ENCODE measurements around the gene MBLAC1.

Gene MBLAC1

DNA sequence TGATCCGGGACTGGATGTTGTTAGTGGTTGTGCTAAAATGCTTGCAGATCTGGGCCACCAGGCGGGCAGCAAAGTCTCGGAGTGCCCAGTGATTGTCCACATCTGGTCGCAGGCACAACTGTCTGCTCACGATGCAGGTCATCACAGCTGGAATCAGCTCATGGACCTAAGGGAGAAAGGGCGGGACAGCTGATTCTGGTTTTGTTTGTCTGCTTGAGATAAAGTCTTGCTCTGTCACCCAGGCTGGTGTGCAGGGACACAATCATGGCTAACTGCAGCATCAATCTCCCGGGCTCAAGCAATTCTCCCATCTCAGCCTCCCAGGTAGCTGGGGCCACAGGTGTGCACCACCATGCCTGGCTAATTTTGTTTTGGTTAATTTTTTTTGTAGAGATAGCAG, 15.6 kb upstream of the MBLAC1 start:
- no peak overlapping the region for H3K4me3 ChIP-seq (ENCODE audit: low read depth, low read length)
- H3K9ac ChIP-seq (ENCODE audit: low read length) = peak overlapping the region; percentile 37
- no peak overlapping the region for H3K27ac ChIP-seq (ENCODE audit: low read depth, low read length)
- H3K4me1 ChIP-seq (ENCODE audit: control insufficient read depth, insufficient read depth, low read length) = no peaks in the 10 kb centered on the region
- H3K27me3 ChIP-seq (ENCODE audit: control insufficient read depth, insufficient read depth, low read length) = no peaks in the 10 kb centered on the region
- H3K36me3 ChIP-seq (ENCODE audit: control insufficient read depth, insufficient read depth, low read length) = peaks cover 77% of the 10 kb centered on the region
- no peaks in the 10 kb centered on the region for H3K9me3 ChIP-seq (ENCODE audit: control insufficient read depth, insufficient read depth, low read depth, low read length)

DNA sequence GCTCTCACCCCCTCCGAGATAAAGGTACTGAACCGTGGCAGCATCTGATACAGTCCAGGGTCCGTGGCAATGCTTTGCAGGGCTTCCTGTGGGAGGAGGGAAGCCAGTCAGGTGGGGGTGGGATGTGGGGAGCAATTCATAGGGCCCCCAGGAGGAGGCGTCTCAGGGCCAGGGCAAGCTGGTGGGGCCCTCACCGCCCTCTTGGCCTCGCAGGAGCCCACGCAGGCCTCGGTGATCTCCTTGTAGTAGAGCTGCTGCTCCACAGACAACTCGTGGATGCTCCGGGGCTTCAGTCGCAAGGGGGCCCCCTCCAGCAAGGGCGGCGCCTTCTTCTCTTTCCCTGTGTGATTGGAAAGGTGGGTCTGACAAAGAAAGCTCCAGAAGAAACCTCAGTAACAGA, 14.9 kb upstream of the MBLAC1 start:
- peaks cover 70% of the 10 kb centered on the region for H3K36me3 ChIP-seq (ENCODE audit: control insufficient read depth, insufficient read depth, low read length)
- H3K27ac ChIP-seq (ENCODE audit: low read depth, low read length) = no peak overlapping the region
- no peak overlapping the region for H3K4me3 ChIP-seq (ENCODE audit: low read depth, low read length)
- no peak overlapping the region for H3K9ac ChIP-seq (ENCODE audit: low read length)
- no peaks in the 10 kb centered on the region for H3K27me3 ChIP-seq (ENCODE audit: control insufficient read depth, insufficient read depth, low read length)
- no peaks in the 10 kb centered on the region for H3K9me3 ChIP-seq (ENCODE audit: control insufficient read depth, insufficient read depth, low read depth, low read length)
- no peaks in the 10 kb centered on the region for H3K4me1 ChIP-seq (ENCODE audit: control insufficient read depth, insufficient read depth, low read length)

DNA sequence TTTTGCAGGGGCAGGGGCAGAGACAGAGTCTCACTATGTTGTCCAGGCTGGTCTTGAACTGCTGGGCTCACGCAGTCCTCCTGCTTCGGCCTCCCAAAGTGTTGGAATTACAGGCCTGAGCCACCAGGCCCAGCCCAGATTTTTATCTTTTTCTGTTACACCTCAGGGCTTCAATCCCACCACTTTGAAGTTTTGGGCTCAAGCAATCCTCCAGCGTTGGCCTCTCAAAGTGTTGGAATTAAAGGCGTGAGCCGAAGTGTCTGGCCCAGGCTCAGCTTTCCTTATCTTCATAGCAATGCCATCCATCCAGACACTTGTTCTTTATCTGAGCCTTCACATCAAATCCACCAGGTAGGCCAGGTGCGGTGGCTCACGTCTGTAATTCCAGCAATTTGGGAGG, 11.7 kb upstream of the MBLAC1 start:
- H3K27me3 ChIP-seq (ENCODE audit: control insufficient read depth, insufficient read depth, low read length) = no peaks in the 10 kb centered on the region
- no peak overlapping the region for H3K4me3 ChIP-seq (ENCODE audit: low read depth, low read length)
- peaks cover 41% of the 10 kb centered on the region for H3K36me3 ChIP-seq (ENCODE audit: control insufficient read depth, insufficient read depth, low read length)
- H3K27ac ChIP-seq (ENCODE audit: low read depth, low read length) = no peak overlapping the region
- no peak overlapping the region for H3K9ac ChIP-seq (ENCODE audit: low read length)
- no peaks in the 10 kb centered on the region for H3K4me1 ChIP-seq (ENCODE audit: control insufficient read depth, insufficient read depth, low read length)
- no peaks in the 10 kb centered on the region for H3K9me3 ChIP-seq (ENCODE audit: control insufficient read depth, insufficient read depth, low read depth, low read length)

DNA sequence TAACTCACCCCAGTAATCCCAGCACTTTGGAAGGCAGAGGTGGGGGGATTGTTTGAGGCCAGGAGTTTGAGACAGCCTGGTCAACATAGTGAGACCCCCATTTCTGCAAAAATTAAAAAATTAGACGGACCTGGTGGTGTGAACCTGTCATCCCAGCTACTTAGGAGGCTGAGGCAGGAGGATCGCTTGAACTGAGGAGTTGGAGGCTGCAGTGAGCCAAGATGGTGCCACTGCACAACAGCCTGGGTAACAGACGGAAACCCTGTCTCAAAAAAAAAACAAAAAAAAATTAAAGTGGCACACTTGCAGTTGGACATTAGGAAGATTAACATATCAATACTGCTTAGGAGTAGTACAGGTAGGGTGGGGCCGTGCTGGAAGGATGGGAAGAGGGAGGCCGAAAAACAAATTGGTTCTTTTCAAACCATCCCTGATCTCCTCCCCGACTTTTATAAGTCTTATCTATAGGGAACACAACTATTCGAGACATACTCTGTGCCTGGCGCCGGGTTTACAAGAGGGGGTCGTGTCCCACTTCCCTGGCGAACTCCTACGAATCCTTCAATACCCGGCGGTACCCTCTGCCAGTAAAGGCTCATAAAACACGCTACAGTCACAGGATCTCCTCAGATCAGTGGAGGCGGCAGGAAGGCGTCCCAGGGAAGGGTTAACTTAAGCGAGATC, 8.2 kb upstream of the MBLAC1 start:
- peak overlapping the region; percentile 82 for H3K4me3 ChIP-seq (ENCODE audit: low read depth, low read length)
- H3K27ac ChIP-seq (ENCODE audit: low read depth, low read length) = peak overlapping the region; percentile 98; the same call in 1 of the 2 replicates
- peaks cover 10% of the 10 kb centered on the region for H3K4me1 ChIP-seq (ENCODE audit: control insufficient read depth, insufficient read depth, low read length)
- no peaks in the 10 kb centered on the region for H3K27me3 ChIP-seq (ENCODE audit: control insufficient read depth, insufficient read depth, low read length)
- peak overlapping the region; percentile 88 for H3K9ac ChIP-seq (ENCODE audit: low read length)
- H3K9me3 ChIP-seq (ENCODE audit: control insufficient read depth, insufficient read depth, low read depth, low read length) = no peaks in the 10 kb centered on the region
- H3K36me3 ChIP-seq (ENCODE audit: control insufficient read depth, insufficient read depth, low read length) = peaks cover 11% of the 10 kb centered on the region

DNA sequence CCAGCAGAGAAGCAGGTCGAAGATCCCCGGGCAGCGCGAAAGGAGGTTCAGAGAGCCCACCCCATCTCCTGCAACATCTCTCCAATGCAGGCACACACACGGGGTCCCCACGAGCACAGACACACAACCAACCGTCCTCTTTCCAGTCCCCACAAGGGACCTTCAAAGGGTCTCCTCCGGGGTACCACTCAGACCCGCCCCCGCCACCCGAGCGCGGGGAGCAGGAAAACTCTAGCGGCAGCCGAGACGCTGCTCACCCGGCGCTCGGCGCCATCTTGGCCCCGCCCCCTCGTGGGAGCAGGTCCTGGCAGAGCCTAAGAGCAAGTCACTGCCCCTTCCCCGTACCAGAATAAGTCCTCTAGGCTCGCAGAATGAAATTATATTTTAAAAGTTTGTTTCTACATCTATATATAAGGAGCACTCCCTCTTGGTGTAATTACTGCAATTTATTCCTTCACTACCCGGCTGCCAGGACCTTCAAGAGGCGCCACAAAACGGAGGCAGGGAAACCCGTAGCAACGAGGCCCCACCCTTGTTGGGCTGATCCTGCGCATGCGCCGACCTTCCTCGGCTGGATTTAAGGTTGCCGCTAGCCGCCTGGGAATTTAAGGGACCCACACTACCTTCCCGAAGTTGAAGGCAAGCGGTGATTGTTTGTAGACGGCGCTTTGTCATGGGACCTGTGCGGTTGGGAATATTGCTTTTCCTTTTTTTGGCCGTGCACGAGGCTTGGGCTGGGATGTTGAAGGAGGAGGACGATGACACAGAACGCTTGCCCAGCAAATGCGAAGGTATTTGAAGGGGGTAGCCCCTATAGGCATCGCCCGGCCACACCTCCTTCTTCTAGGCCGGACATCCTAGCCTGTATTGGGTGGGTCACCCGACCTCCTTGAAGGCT, 7.4 kb upstream of the MBLAC1 start, which contains the start of the genes CNPY4 and TAF6:
Gene CNPY4 (plus strand): TSS at position 563 of the 898 bp plus-strand sequence. CDS start 111 bp downstream, at position 674.
Gene TAF6 (minus strand): TSS at position 287 of the 898 bp plus-strand sequence. CDS start 5,149 bp downstream, outside the sequence.
- Histone ChIP-seq H3K4me1 (ENCODE audit: control insufficient read depth, insufficient read depth, low read length) (peaks cover 10% of the 10 kb centered on the region), H3K9me3 (ENCODE audit: control insufficient read depth, insufficient read depth, low read depth, low read length) (no peaks in the 10 kb centered on the region), H3K27ac (ENCODE audit: low read depth, low read length) (peak within 1 kb of the TSS; percentile 98), H3K9ac (ENCODE audit: low read length) (peak within 1 kb of the TSS; percentile 88), H3K27me3 (ENCODE audit: control insufficient read depth, insufficient read depth, low read length) (no peaks in the 10 kb centered on the region), H3K36me3 (ENCODE audit: control insufficient read depth, insufficient read depth, low read length) (0 out of 2 replicates have a peak, but pooled peaks cover 3% of the 10 kb centered on the region), H3K4me3 (ENCODE audit: low read depth, low read length) (peak within 1 kb of the TSS; percentile 82)

DNA sequence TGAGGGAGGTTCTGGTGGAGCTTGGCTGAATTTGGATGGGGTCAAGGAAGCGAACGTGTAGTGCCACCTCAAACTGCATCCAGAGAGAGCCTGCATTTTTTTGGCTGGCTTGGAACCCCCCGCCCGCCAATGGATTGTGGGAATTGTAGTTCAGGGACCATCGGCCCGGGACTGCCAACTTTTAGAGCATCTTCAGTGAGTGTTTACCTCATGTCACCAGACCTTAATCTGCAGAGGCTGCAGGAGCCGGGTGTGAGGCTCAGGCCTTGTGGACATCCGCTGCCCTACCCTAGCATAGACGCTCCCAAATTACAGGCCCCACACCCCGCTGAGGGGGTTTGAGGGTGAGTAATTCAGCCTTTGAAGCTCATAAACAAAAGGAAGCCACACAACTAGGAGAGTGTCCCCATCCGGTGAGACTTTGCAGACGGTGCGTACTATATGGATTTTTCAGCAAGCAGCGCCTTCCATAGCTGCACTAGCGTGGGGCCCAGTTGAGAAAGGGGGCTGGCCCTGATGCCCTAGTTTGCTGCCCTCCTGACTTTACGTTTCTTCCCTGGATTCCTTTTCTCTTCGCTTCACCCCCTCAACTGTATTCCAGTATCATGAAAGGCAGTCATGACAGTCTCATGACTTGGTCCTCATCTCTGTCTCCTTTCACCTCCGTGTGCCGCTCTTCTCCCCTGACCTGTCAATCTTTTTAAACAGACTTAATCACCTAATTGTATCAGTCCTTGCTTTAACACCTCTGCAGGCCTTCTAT, 6.6 kb upstream of the MBLAC1 start:
- Histone ChIP-seq H3K36me3 (ENCODE audit: control insufficient read depth, insufficient read depth, low read length) (0 out of 2 replicates have a peak, but pooled peaks cover 3% of the 10 kb centered on the region), H3K27ac (ENCODE audit: low read depth, low read length) (no peak overlapping the region), H3K27me3 (ENCODE audit: control insufficient read depth, insufficient read depth, low read length) (no peaks in the 10 kb centered on the region), H3K9ac (ENCODE audit: low read length) (peak overlapping the region; percentile 88), H3K4me1 (ENCODE audit: control insufficient read depth, insufficient read depth, low read length) (peaks cover 10% of the 10 kb centered on the region), H3K4me3 (ENCODE audit: low read depth, low read length) (peak overlapping the region; percentile 82), H3K9me3 (ENCODE audit: control insufficient read depth, insufficient read depth, low read depth, low read length) (no peaks in the 10 kb centered on the region)

DNA sequence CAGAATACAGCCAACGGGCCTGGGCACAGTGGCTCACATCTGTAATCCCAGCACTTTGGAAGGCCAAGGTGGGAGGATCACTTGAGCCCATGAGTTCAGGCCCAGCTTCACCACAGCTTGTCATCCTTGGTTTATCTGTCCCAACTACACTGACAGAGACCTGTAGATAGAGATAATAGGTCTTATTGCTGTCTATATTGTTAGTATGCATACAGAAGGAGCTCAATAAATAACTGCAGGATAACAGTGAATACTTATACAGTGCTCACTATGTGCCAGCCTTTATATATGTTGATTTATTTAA, 6.1 kb upstream of the MBLAC1 start:
- Histone ChIP-seq H3K9me3 (ENCODE audit: control insufficient read depth, insufficient read depth, low read depth, low read length) (no peaks in the 10 kb centered on the region), H3K27ac (ENCODE audit: low read depth, low read length) (no peak overlapping the region), H3K4me1 (ENCODE audit: control insufficient read depth, insufficient read depth, low read length) (peaks cover 10% of the 10 kb centered on the region), H3K9ac (ENCODE audit: low read length) (peak overlapping the region; percentile 88), H3K27me3 (ENCODE audit: control insufficient read depth, insufficient read depth, low read length) (no peaks in the 10 kb centered on the region), H3K36me3 (ENCODE audit: control insufficient read depth, insufficient read depth, low read length) (0 out of 2 replicates have a peak, but pooled peaks cover 3% of the 10 kb centered on the region), H3K4me3 (ENCODE audit: low read depth, low read length) (peak overlapping the region; percentile 82)

DNA sequence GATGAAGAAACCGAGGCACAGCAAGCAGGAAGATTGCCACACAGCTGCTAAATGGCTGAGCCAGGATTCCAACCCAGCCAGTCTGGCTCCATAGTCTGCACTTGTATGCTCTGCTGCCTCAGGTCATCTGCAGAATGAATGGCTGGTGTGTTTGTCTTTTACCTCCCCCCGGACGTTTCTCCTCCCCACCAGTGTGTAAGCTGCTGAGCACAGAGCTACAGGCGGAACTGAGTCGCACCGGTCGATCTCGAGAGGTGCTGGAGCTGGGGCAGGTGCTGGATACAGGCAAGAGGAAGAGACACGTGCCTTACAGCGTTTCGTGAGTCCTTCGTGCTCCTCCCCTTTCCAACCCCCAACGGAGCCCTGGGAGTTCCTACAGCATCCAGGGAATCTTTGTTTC, 4.7 kb upstream of the MBLAC1 start:
- Histone ChIP-seq H3K27me3 (ENCODE audit: control insufficient read depth, insufficient read depth, low read length) (no peaks in the 10 kb centered on the region), H3K9me3 (ENCODE audit: control insufficient read depth, insufficient read depth, low read depth, low read length) (no peaks in the 10 kb centered on the region), H3K27ac (ENCODE audit: low read depth, low read length) (no peak overlapping the region), H3K4me3 (ENCODE audit: low read depth, low read length) (no peak overlapping the region), H3K9ac (ENCODE audit: low read length) (no peak overlapping the region), H3K36me3 (ENCODE audit: control insufficient read depth, insufficient read depth, low read length) (no peaks in the 10 kb centered on the region), H3K4me1 (ENCODE audit: control insufficient read depth, insufficient read depth, low read length) (peaks cover 10% of the 10 kb centered on the region)

DNA sequence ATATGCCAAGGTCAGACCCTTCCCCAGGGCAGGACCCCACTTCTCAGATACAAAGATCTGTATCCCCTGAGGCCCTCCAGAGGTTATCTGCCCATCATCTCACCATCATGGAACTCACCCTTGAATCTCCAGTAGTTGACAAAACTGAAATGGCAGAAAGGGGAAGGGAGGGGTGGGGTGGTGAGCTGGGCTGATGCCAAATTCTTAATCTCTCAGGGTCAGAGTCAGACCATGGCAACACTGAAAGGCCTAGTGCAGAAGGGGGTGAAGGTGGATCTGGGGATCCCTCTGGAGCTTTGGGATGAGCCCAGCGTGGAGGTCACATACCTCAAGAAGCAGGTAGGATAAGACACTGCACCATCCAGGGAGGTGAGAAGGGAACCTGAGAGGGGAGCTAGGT, 4.2 kb upstream of the MBLAC1 start:
- no peaks in the 10 kb centered on the region for H3K36me3 ChIP-seq (ENCODE audit: control insufficient read depth, insufficient read depth, low read length)
- no peaks in the 10 kb centered on the region for H3K9me3 ChIP-seq (ENCODE audit: control insufficient read depth, insufficient read depth, low read depth, low read length)
- H3K9ac ChIP-seq (ENCODE audit: low read length) = no peak overlapping the region
- H3K4me3 ChIP-seq (ENCODE audit: low read depth, low read length) = no peak overlapping the region
- H3K4me1 ChIP-seq (ENCODE audit: control insufficient read depth, insufficient read depth, low read length) = peaks cover 10% of the 10 kb centered on the region
- H3K27me3 ChIP-seq (ENCODE audit: control insufficient read depth, insufficient read depth, low read length) = no peaks in the 10 kb centered on the region; the same call in 1 of the 2 replicates
- no peak overlapping the region for H3K27ac ChIP-seq (ENCODE audit: low read depth, low read length)

DNA sequence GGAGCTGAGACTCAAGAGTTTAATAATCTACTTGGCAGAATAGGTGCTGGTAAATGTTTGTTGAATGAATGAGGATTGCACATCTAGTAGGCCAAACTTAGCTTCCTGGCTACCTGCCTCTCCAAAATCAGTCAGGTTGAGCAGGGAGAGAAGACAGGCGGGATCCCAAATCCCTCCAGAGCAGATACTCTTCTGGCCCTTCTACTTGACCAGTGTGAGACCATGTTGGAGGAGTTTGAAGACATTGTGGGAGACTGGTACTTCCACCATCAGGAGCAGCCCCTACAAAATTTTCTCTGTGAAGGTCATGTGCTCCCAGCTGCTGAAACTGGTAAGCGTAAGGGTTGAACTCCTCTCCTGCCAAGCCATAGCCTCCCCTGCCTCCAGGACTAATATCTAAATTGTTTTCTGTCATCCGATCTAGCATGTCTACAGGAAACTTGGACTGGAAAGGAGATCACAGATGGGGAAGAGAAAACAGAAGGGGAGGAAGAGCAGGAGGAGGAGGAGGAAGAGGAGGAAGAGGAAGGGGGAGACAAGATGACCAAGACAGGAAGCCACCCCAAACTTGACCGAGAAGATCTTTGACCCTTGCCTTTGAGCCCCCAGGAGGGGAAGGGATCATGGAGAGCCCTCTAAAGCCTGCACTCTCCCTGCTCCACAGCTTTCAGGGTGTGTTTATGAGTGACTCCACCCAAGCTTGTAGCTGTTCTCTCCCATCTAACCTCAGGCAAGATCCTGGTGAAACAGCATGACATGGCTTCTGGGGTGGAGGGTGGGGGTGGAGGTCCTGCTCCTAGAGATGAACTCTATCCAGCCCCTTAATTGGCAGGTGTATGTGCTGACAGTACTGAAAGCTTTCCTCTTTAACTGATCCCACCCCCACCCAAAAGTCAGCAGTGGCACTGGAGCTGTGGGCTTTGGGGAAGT, 2.2 kb upstream of the MBLAC1 start:
- H3K36me3 ChIP-seq (ENCODE audit: control insufficient read depth, insufficient read depth, low read length) = no peaks in the 10 kb centered on the region

More for the DNA sequence above, 2.2 kb upstream of the MBLAC1 start:
- Histone ChIP-seq H3K27ac (ENCODE audit: low read depth, low read length) (no peak overlapping the region), H3K27me3 (ENCODE audit: control insufficient read depth, insufficient read depth, low read length) (peaks cover 12% of the 10 kb centered on the region), H3K9me3 (ENCODE audit: control insufficient read depth, insufficient read depth, low read depth, low read length) (no peaks in the 10 kb centered on the region), H3K4me3 (ENCODE audit: low read depth, low read length) (no peak overlapping the region), H3K4me1 (ENCODE audit: control insufficient read depth, insufficient read depth, low read length) (peaks cover 10% of the 10 kb centered on the region), H3K9ac (ENCODE audit: low read length) (no peak overlapping the region)
